Measurements from ENCODE around the gene HTR4. TPM values are rescaled to one million over a fixed set of nuclear protein-coding genes. Genes with fewer than 3 reads are reported as not detected.
A peak's percentile ranks its signal among the peaks of the same experiment; 100 is the strongest.
"Not testable (repeated sequence)": the region's sequence is repeated elsewhere in the genome, so short reads cannot be mapped to it uniquely, and the experiment has no call there.

Gene HTR4, protein sequence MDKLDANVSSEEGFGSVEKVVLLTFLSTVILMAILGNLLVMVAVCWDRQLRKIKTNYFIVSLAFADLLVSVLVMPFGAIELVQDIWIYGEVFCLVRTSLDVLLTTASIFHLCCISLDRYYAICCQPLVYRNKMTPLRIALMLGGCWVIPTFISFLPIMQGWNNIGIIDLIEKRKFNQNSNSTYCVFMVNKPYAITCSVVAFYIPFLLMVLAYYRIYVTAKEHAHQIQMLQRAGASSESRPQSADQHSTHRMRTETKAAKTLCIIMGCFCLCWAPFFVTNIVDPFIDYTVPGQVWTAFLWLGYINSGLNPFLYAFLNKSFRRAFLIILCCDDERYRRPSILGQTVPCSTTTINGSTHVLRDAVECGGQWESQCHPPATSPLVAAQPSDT
- 0.14 TPM in 1 of 2 replicates, not detected in the other for total RNA-seq

DNA sequence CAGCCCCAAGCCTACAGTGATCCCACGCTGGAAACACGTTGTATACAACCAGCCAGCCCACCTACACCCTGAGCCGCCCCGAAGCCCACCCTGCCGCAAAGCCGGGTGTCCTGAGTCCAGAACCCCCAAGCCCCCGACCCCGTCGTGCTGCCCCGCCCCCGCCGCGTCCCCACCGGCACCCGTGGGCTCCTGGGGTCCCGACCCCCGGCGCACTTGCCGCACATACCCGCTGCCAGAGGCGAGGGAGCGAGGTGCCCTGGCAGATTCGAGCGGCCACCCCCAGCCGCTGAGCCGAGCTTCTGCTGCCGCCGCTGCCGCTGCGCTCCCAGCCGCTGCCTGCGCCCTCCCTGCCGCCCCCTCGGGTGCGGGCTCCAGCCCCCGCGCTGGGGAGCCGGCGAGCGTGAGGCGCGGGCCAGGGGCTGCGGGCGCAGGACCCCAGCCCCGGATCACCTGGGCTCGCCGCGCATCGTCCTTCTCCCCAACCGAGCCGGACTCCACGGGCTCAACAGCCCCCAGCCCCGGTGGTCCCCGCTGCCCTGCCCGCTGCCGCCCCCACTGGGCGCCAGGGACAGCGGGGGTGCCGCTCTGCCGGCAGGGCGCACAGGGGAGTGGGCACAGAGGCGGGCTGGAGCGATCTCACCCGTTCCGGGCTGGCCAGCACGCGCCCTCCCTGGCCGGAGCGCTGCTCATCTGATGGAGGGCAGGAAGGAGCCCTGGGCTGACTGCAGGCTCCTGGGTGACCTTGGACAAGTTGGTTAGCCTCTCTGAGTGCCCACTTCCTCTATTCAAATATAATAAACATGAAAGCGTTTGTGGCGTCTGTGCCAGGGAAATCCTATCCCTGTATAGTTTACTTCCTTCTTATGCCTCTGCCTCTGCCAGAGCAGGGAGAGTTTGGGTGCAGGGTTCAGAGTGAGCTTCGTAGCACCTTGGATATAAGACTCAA lies at the start of gene HTR4:
Gene HTR4 (minus strand): TSS at position 692 of the 946 bp plus-strand sequence. CDS start 17,513 bp downstream, outside the sequence.
- no peak for DNase-seq

DNA sequence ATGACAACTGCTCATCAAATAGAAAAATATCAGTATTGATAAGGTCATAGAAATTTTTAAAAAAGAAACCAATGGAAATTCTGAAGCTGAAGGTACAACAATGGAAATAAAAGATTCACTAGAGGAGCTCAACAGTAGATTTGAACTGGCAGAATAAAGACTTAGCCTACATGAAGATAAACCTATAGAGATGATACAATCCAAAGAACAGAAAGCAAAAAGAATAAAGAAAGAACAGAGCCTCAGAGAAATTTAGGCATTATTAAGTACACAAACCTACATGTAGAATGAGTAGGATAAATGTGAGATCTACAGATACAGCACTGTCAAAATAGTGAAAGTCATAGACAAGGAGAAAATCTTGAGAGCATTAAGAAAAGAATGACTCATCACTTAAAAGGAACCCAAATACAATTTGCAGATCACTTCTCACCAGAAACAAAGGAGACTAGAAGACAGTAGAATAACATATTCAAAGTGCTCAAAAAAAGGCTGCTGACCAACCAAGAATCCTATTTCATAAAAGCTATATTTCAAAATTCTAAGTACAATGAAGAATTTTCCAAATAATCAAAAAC lies 47.8 kb upstream of the HTR4 start:
- no peak for DNase-seq

DNA sequence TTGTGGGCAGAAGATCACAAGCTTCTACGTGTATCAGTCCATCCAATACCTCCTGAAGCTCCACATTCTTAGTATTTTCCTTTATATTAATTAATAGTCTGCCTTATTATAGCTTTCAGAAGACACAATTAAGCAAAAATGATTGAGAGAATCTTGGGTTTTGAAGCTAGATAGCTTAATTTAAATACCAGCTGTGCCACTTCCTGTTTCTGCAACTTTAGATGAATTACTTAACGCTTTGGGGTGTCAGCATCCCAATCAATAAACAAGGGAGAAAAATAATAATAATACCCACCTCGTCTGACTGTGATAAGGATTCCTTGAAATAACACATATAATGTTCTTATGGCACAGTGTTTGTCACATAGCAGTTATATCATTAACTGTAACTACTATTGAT lies 44.7 kb upstream of the HTR4 start:
- no peak for DNase-seq

DNA sequence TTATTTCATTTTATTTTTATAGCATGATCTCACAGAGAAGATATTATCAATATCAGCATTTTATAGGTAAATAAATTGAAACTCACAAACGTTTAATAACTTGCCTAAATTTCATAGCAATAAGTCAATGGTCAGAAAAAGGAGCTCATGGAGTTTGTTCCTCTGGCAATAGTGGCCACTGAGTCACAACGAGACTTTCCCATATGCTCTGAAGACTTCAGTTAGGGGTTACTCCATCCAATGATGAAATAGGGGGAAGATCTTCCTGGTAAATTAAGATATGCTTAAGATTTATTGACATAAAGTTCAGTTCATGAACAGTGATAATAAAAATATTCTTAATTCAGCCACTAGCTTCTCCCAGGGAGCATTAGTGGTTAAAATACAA lies 43.5 kb upstream of the HTR4 start:
- no peak for DNase-seq

DNA sequence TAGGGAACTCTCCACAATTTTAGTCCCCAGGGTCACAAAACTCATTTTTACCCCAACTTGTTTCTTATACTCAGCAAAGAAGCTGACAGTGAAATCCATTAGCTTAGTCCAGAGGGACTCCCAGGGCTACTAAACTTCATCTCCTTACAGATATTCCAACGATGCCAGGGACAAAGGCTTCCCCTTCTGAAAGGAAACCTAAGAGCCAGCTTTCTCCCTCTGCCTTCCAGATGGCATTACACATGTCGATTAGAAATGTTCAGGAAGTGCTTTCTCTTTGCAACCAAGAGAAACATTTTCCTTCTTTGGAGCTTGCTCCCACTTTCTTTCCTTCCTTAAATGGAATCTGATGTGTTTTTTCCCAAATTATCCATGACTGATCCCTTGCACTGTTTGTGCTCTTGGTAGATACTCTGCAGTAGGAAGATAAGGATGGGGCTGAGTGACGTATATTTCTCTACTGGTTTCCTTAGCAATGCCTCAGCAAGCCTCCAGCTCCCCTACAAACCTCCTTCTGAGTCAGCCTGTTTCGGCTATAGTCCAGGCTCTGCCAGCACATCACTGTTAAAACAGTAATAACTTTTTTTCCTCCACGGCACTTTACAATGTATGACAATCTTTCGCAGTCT lies 43.0 kb upstream of the HTR4 start:
- DNase-seq = no peak

DNA sequence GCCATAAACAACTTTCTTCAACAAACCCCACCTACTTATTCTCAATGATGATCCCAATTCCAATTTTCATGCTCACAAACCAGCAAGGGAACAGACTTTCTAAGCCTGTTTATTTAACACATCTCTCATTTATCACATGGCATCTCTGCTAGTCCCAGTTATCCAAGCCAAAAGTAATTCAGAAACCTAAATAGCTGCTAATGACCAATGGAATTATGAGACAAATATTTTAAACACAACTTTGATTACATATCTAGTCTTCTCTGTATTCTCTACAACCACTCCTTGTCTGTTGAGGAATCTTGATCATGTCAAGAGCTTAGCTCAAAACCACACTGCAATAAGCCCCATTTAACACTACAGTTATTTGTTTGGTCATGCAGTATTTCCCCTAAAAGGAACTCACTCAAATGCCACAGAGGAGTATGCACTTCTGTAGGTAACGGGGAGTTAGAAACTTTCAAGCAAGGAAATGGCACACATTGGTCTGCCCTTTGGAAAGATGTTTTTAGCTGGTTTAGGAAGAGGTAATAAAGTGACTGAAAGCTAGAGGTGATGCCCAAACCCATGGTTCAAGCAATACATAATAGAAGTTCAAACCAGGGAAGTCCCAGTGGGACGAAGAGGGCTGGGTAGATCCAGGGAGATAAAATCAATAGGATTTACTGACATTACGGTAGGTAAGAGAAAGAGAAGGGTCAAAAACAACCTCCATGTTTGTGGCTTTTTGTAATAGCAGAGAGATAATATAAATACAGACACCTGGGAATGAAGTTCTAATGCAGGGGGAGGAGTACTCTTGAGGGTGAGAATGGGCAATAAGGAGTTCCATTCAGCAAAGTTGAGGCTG lies 42.1 kb upstream of the HTR4 start:
- DNase-seq = no peak

DNA sequence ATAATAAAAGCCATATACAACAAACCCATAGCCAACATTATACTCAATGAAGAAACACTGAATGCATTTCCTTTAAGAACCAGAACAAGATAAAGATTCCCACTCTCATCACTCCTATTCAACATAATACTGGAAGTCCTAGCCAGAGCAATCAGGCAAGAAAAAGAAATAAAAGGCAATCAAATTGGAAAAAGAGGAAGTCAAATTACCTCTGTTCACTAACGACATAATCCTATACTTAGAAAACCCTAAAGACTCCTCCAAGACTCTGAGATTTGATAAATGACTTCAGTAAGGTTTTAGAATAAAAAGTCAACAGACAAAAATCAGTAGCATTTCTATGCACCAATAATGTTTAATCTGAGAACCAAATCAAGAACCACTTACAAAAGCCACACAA lies 36.6 kb upstream of the HTR4 start:
- no peak for DNase-seq

DNA sequence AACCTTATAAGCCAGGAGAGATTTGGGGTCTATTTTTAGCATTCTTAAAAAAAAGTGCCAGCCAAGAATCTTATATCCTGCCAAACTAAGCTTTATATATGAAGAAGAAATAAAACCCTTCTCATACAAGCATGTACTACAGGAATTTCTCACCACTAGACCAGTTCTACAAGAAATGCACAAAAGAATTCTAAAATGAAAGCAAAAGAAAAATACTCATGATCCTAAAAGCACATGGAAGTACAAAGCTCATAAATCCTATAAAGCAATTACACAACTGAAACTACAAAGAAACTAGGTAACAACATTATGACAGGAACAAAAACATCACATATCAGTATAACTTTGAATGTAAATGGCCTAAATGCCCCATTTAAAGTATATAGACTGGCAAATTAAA lies 34.5 kb upstream of the HTR4 start:
- DNase-seq = no peak

DNA sequence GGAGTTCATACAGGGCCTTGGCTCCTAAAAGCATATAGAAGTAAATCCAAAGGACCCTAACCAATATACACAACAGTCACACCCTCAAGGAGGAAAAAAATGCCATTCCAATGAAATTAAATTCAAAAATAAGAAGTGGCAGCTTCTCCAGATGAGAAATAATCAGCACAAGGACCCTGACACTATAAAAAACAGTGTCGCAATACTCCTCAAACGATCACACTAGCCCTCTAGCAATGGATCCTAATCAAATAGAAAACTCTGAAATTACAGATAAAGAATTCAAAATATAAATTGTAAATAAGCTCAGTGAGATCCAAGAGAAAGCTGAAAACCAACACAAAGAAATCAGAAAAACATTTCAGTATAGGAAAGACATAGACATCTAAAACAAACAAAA lies 33.5 kb upstream of the HTR4 start:
- DNase-seq = no peak

DNA sequence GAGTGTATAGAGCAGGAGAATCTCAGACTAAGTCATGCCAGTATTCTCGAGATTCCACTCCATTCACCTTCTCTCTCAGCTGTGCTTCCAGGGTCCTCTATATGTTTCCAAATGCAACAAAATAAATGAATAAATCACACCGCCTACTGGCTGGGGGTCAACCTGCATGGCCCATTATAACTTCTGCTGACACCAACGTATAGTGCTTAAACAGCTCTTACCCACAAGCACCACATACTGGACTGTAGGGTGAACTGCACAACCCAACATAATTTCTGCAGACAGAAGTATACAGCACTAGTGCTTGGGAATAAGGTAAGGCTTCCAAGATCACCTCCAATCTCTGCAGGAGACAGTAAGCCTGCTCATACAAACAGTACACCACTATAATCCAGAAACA lies 33.1 kb upstream of the HTR4 start:
- peak; percentile 67 for DNase-seq

DNA sequence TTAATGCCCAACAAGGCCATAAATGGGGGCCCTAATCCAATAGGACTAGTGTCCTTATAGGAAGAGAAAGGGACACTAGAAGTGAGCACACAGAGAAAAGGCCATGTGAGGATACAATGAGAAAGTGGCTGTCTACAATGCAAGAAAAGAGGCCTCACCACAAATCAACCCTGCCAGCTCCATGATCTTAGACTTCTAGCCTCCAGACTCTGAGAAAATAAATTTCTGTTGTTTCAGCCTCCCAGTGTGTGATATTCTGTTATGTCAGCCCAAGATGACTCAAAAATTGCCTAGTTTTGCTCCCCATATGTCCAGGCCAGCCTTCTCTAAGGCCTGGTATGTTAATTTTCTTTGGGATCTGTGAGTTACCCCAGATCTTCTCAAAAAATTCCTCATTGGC lies 32.3 kb upstream of the HTR4 start:
- DNase-seq = no peak

DNA sequence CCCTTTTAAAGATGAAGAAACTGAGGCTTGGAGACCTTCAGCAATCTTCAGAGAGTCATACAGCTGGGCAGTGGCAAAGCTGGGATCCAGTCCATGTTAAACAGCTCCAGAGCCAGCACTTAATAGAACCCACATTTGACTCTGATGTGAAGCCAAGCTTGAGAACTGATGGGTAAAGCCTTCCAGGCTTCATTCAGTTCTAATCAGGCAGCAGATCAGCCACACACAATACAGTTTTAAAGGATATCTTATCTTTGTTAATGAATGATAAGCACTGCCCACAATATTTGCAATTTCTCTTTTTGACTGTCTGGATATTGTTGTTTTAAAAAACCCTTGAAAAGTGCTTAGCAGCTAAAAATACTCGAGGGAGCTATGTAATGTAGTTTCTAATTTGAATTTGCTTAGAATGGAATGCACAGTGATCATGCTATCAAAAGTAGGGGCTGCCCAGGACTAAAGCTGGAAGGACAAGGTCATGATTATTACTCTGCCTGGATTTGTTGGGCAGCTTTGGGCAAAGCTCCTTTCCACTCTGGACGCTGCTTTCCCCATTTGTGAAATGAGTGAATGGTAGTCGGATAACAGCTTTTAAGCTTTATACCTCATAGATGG lies 31.3 kb upstream of the HTR4 start:
- DNase-seq = no peak

DNA sequence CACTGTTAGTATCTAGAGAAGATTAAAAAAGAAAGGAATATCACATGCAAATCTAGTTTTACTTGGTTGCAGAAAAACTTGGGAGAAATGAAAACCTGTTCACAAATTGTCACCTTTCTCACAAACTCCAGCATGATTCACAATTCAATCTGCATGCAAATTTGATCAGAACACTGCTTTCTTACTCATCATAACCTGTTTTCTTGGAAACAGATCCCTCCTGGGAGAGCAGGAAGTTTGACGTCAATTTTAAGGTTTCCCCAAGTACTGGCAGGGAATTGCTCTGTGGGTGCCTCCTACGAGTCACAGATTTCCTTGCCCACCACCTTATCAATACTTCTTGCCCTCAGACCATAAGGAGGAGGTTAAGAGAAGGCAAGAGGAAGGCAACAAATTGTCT lies 30.2 kb upstream of the HTR4 start:
- no peak for DNase-seq

DNA sequence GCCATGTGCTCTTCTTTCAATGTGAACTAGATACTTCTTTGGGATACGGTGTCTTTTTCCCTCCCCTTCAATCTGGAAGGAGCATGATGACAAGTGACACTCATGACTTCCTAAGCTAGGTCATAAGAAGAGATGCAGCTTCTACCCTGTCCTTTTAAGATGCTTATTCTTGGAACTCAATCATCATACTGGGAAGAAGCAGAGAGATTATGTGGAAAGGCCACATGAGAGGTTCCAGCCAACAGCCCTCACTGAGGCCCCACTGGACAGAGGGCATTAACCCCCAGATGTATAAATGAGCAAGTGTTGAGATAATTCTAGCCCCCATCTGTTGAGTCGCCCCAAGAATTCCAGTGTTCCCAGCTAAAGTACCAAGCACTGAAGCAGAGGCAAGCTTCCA lies 29.3 kb upstream of the HTR4 start:
- no peak for DNase-seq

DNA sequence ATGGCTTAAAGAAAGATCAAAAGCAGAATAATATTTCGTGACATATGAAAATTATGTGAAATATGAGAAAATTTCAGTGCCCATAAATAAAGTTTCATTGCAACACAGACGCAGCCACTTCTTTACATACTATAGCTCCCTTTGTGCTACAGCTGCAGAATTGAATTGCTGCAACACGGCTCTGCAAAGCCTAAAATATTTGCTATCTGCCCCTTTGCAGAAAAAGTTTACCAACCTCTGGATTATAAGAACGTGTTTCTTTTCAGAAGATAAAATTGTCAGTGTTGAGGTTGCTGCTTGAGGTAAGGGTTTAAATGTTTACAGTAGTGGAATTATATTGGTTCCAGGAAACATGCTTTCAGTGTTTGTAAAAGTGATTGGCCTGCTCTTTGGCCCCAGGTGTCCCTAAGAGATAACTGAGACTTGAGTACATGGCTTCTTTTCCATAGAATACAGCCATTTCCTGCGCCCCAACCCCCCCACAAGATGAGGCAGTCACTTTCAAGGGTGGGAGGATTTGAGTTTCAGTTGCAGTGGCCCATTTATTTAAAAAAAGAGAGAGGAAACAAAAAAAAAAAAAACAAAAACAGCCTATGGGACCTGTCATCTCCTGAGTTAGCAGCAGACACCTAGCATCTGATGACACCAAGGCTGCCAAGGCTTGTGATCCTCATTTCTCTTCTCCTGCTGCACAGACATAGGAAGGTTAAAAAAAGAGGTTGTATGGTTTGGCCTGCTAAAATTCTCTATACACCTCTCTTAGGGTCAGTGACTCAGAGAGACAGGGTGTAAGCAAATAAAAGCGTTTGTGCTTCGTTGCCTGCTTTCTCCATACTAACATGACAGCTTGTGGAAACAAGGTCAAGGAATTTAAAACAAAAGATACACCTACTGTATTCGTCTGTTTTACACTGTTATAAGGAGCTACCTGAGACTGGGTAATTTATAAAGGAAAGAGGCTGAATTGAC lies 28.0 kb upstream of the HTR4 start:
- DNase-seq = no peak

DNA sequence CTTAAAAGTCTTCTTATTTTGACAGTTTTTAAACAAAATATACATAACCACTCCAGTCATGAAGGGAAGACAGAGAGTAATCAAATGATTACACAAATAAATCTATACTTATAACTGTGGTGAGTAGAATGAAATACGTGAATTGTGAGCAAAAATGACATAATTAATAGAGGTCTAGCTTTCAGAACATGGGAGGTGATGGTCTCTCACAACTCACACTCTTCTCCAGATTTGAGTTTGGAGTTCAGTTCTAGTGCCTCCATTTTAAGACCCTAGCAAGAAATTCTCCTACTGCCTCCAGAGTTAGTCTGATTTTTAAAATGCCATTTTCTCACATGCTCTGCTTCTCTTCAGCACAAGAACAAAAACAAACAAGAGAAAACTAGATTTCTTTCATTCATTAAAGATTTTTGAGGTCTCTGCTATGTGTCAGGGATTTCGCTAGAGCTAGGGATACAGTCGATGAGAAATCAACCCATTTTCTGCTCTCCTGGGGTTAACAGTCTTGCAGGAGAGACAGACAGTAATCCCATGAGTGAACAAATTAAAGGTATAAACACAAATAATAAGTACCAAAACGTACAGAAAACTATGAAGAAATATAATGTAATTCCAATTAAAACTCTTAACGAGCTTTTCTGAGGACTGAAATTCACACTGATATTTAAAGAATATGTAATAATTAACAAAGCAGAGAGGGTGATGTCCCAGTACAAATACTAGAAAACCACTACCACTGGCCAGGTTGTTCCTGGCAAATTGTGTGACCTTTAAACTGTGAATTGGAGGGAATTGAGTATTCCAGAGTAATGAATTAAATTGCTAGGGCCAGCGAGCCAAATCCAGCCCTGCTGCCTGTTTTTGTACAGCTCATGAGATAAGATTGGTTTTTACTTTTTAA lies 27.1 kb upstream of the HTR4 start:
- no peak for DNase-seq

DNA sequence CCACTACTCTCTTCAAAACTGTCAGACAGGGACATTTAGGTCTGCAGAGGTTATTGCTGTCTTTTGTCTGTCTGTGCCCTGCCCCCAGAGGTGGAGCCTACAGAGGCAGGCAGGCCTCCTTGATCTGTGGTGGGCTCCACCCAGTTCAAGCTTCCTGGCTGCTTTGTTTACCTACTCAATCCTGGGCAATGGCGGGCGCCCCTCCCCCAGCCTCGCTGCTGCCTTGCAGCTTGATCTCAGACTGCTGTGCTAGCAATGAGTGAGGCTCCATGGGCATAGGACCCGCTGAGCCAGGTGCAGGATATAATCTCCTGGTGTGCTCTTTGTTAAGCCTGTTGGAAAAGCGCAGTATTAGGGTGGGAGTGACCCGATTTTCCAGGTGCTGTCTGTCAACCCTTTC lies 19.4 kb upstream of the HTR4 start:
- not testable (repeated sequence) for DNase-seq

DNA sequence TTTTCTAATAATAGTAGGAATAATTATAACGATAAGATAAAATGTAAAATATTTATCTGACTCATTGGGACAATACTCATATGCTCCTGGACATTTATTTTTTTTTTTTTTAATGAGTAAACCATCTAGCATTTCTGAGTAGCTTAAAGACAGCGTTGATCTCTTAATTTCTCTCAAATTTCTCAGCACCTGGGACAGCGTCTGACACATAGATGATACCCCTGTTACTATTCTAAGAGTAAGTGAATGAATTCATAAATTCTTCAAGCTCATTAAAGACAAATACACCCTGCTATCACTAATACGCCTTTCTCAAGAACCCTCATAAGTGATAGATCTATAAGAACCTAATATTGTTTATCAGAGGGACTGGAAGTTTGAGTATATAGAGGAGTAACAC lies 12.0 kb upstream of the HTR4 start:
- DNase-seq = peak; percentile 11

DNA sequence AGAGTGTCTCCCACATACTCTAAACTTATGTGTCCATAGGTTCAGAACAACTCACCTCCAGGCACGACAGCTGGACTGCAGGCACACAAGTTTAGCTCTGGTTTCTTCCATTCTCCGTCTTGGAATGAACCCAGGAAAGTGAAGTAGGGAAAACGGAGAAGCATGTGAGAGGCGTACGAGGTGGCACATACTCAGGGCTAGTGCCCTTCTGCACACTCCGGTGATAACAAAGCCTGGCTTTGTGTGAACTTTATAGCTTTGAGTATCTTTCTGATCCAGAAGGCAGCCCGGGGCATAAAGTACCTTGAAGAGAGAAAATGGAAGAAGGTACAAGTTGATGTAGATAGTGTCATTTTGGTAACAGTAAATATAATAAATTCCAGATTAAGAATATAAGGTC lies 11.1 kb upstream of the HTR4 start:
- no peak for DNase-seq
